HG03095 (cell line): ENCODE results near the gene CEP41.
"Not testable (repeated sequence)": the region's sequence is repeated elsewhere in the genome, so short reads cannot be mapped to it uniquely, and the experiment has no call there.

Experiments
- ATAC-seq: cut with Tn5 transposase; IDR thresholded peaks from one replicate; pipeline ENCODE4 v1.9.1; 2021; ENCODE audit warnings: moderate library complexity; ENCODE audit not compliant: unreplicated experiment

The CEP41 gene

DNA sequence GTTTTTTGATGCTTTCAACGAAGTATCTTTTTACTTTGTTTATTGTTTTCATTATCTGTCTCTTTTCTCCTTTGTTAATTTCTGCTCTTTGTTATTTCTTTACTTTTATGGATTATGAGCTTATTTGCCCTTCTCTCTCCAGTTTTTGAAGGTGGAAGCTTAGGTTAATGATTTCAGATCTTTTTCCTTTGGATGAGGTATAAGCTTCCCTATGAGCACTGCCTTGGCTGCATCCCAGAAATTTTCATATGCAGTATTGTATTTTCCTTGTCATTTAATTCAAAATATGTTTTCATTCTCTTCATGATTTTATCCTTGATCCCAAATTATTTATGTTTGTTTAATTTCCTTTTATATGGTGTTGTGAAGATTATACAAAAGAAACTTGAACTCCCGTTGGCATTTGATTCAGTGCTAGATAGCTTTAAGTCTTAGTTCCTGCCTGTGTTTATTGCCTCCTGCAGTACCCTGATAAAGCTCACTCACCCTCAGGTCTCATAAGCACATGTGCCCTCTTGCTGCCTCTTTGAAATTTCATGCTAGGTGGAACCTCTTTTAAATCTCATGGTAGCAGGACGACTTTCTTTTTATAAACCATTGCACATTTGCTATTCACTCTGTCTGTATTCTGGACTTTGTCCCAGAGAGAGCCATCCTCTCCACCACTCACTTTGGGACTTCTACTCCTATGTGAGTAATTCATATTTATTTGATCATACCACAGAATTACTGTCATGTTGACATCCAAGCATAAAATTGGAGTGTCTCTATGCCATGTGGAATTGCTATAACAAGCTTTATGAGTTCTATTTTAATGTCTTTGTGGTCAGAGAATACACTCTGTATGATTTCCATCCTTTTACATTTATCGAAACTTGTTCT, 23.0 kb upstream of the CEP41 start:
- ATAC-seq = no peak

GRCh38 chr7:130461272-130461671, 20.5 kb upstream of the CEP41 start:
- ATAC-seq = no peak

GRCh38 chr7:130458257-130458656, 17.4 kb upstream of the CEP41 start:
- no peak for ATAC-seq

GRCh38 chr7:130454959-130455358, 14.1 kb upstream of the CEP41 start:
- ATAC-seq = no peak

GRCh38 chr7:130452951-130453350, 12.1 kb upstream of the CEP41 start:
- no peak for ATAC-seq

- ATAC-seq = not testable (repeated sequence)
Measured at GRCh38 chr7:130451344-130451743, 10.5 kb upstream of the CEP41 start.

- no peak for ATAC-seq
Measured at GRCh38 chr7:130446259-130446658, 5.4 kb upstream of the CEP41 start.

DNA sequence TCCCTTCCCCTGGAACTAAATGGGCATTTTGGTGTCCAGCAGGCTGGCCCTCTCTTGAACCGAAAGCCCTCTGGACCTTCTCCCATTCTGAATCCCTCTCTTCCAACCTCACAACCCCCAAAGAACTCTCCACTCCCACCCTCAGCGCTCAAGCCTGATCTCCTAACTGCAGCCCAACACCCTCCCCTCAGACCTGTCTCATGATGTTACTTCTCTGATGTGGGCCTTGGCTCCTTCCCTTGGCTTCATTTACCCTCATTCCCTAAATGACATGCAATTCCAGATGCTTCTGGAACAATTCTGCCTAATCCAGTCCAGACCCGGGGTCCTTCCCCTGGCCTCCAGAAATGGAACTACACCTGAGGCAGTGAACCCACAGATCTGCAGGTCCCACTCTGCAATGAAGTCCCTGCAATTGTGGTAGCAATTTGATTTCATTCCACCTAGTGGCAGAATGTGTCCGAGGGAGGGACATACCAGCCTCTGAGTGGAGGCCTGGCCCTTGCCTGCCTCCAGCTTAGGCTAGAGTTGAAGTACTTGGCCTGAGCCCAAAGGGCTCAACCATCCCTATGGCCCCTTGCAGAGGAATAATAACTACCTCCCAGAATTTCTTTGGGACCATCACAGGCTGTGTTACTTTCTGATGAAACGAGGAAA, 4.1 kb upstream of the CEP41 start:
- no peak for ATAC-seq

DNA sequence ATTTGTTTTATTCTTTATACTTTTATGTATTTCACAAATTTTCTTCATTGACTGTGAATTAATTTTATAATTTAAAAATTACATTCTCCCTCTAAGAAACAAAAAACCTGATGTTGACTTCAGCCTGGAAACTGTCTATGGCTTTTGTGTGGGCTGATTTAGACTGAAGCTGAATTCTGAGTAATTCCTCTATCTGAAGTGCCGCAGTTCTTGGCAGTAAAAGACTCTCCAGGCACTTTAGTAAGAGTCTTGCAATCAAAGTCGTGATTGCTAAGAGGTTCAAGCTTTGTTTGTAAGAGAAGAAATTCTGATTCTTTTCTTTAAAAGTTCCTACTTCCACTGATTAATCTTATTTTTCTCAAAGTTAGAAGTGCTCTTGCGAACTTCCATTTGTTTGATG, 3.4 kb upstream of the CEP41 start:
- no peak for ATAC-seq

DNA sequence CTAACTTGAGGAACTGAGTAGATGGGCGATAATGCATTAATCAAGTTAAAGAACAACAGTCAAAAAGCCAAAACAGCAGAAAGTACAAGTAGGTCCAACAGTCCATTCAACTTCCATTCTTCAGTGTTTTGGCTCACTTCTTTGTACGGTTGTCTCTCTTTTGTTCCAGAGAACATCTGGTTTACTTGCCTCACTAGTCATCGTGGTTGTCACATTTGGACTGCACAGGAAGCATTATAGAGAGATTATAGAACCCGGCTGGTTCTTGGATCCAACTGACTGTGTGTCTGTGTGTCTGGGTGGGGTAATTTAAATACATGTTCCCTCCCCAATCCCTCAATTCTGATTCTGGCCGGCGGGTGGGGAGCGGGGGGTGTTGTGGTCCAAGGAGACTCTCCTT, 1.8 kb upstream of the CEP41 start:
- no peak for ATAC-seq

DNA sequence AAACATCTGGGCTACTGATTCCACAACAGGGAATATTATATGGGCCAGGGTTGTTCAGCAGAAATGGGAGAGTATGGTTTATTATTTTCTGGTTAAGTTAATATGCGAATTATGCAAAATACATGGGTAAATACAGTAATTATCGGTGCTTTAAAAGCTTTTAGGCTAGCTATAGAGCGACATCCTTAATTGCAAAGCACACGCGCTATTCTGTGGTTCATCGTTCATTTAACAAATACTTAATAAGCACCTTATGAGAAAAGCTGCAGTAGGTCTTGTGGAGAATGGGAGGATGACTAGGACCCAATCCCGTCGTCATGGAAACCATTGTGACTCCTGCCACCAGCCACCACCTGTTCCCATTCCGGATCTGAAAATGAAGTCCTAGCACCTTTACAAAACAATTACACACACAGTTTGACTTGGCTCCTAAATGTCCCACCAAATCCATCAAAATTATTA, 623 bp upstream of the CEP41 start:
- no peak for ATAC-seq

- no peak for ATAC-seq
Measured at GRCh38 chr7:130436253-130436652, 4.6 kb downstream of the CEP41 start.

- no peak for ATAC-seq
Measured at GRCh38 chr7:130435311-130435854, 5.4 kb downstream of the CEP41 start.

DNA sequence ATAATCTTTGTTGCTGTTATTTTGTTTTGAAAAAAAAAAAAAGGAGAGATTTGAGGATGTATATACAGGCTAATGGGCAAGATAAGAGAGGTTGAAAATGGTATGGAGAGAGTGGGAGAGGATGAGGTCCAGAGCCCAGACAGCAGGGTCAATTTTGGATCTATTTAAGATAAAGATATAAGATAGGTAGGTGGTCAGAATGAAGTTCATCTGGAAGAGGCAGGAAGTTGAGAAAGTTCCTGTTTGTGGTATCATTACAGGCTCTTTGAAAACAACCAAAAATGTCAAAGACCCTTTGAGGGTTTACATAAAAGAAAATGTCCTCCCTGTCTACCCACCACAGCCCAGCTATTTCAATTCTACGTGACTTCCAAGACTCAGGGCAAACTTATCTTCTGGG, 7.5 kb downstream of the CEP41 start:
- ATAC-seq = no peak

DNA sequence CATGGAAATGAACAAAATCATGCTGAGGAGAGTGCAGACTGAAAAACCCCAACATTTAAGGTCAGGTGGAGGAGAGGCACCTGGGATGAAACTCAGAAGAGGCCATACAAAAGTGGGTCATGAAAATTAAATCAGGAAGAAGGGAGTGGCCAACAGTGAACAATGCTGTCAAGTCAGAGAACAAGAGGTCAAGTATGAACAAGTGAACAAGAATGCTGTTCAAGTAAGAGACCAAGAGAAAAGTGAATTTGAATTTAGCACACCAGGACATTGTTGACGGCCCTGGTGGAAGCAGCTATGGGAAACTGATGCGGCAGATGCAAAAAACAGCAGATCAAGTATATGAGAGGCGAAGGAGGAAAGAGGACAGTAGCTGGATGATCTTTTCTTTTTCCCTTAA, 7.9 kb downstream of the CEP41 start:
- no peak for ATAC-seq

DNA sequence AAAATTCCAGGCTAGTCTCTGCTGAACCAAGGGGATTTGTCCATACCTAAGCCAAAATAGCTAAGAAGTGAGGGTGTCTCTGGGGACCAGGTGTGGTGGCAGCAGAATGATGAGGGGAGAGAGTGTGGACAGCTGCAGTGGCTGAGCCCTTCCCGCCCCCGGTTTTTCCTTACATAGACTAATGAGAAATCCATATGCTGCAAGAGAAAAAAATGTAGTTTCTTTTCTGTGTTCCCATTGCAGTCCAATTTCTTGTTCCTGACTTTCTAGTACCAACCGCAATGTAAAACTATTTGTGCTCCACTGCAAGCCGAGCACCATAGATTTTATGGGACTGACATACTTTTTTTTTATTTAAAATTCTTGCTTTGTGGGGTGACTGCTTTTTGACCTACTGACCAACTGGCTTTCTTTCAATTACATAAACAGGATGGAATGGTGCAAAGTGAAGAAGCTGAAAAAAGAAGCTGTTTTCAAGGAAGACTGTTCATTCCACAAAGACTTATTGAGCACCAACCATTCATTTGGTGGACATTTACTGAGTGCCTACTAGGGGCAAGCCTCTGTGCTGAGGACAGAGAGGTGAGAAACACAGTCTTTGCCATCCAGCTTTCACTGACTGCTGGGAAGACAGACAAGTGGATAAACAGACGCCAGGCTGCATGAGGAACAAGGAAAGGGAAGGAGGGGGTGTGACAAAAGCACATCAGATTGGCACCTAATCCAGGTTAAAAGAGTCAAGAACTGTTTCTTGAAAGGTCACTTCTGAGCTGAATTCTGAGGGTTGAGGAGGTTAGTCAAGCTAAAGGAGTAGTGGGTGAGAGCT, 9.8 kb downstream of the CEP41 start:
- ATAC-seq = no peak

DNA sequence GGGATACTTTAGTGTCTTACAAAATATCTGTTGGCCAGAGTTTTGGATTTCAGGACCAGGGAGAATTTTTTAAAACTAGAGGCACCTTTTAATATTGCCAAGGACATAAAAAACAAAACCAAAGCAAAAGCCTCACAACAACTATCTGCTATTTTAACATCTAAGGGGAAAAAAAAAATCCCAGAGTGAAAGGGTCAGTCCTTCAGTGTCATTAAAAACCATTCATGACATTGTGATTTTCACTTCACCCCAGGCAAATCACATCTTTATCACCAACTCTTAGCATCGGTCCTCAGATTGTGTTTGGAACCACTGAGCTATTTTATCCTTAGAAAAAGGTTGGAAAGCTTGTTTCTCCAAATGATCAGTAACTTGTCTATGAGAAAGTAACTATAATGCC, 10.7 kb downstream of the CEP41 start:
- ATAC-seq = no peak

- ATAC-seq = no peak
Measured at GRCh38 chr7:130429019-130429418, 11.8 kb downstream of the CEP41 start.

DNA sequence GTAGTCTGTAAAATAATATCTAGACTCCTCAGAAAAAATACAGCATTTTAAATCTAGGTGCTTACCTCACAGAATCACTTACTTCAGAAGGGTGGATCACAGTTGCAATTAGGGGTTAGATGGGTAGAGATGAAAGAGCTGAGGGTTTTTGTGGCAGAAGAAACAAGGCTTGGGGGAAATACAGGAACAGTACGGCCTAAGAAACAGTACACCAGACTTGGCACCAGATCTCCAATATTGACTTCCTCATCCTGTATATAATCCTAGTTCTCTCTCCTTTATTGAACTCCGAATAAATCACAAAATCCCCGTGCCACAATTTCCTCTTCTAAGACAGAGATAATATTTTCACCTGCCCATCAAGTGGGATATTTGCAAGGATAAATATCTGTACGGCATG, 14.3 kb downstream of the CEP41 start:
- ATAC-seq = no peak

DNA sequence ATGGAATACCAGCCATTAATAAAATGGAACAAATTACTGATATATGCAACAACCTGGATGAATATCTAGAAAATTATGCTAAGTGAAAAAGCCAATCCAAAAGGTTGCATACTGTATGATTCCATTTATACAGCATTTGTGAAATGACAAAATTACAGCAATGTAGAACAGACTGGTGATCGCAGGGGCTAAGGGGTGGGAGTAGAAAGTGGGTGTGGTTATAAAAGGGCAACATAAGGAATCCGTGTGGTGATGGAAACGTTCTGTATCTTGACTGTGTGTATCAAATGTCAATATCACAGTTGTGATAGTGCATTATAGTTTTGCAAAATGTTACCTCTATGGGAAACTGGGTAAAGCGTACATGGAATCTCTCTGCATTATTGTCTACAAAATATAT, 15.0 kb downstream of the CEP41 start:
- ATAC-seq = no peak

GRCh38 chr7:130423501-130424037, 17.2 kb downstream of the CEP41 start:
- no peak for ATAC-seq
